ENCODE data around the gene CCDC198. TPM values are rescaled to one million over a fixed set of nuclear protein-coding genes. Genes with fewer than 3 reads are reported as not detected.

CCDC198 gene
- total RNA-seq, 1 experiment from 2014 or later = not detected

DNA sequence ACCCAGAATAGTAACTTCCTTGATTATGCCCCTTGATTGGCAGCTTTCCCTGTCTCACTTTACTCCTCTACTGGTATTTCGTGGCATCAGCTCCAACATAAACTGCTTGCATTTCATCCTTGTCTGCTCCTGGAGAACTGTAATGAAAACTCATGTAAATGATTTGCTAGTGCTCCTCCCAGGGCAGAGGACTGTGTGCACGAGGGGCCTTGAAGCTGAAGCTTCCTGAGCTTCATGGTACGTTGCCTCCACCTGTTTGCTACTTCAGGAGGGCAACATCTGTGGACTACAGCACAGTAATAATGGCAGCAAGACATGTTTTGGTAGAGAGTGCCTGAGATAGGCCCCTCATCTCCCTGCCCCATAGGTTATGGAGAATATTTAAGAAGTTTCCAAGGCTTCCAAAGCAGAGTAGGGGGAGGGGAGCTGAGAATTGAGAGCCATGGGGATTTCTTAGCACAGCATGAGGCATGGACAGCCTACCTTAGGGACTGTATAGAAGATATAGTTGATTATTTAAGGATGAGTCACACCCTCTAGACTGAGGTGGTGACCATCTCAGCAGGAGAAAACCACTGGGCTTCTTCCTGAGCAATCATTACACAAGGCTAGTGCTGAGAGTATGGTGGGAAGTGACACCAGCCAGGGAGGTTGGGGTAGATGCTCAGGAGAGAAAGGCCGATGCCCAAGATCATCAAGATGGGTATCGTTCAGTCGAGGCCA lies 29.5 kb downstream of the CCDC198 start:
- DNase-seq (ENCODE audit: low read depth) = no peak

DNA sequence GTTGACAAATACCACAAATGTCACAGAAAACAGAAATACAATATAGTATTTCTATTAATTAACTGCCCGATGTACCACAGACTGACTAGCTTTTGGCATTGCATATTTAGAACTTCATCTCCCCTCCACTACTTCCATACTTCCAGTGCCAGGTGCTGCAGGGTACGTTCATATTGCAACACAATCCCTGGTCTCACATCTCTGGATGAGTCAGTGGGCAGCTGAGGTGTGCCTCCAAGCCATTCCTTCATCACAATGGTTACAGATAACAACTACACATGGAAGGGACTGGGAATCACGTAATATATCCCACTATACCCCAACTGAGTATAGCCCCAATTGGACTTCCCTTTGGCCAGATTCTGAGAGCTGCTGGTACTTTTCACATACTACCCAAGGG lies 31.1 kb downstream of the CCDC198 start:
- peak; percentile 5 for DNase-seq (ENCODE audit: low read depth)

DNA sequence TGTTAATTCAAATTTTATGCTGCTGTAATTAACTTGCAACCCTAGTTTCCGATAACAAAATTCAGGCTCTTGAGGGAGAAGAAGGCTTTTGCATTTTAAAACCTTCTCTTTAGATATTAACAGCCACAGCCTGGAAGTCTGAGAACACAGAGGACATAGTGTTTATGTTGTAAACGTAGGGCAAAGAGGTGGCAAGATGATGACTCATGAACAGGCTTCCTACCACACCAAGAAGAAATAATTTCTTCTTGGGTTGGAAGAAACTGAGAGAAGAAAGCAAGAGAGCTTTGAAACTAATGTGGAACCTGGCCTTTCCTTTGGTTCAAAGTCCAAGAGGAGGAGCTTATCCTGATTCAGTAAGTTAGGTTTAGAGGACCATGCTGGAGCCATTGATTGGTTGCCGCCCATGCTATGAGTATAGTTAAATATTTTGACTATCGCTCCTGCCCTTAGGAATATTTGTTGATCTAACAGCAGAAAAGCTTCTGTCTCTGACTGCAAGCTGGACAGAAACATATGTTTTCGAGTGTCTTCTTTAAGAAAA lies 31.8 kb downstream of the CCDC198 start:
- no peak for DNase-seq (ENCODE audit: low read depth)

DNA sequence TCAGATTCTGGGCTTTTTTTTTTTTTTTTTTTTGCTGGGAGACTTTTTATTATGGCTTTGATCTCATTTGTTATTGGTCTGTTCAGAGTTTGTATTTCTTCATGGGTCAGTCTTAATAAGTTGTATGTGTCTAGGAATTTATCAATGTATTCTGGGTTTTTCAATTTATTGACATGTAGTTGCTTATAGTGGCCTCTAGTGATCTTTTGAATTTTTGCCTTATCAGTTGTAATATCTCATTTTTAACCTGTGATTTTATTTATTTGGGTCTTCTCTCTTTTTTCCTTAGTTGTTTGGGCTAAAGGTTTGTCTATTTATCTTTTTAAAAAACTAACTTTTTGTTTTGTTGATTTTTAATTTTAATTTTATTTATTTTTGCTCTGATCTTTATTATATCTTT lies 57.7 kb downstream of the CCDC198 start:
- no peak for DNase-seq (ENCODE audit: low read depth)

DNA sequence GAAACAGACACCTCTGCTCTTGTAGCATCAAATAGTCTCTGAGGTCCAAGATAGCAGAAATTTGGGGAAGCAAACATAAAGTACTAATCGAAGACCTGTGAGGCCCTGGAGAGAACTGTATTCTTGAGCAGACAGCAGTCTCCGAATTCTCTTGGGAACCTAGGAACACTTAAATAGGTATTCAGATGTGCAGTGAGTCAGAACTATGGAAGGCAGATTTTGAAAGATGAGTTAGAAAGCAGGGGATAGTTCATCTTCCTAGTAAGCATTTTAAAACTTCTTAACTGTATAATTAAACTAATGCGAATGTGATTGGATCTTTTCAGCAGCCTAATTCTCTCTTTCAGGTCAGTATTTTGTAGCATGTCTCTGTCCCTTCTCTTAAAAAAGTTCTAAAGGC lies 72.7 kb downstream of the CCDC198 start:
- DNase-seq (ENCODE audit: low read depth) = no peak

DNA sequence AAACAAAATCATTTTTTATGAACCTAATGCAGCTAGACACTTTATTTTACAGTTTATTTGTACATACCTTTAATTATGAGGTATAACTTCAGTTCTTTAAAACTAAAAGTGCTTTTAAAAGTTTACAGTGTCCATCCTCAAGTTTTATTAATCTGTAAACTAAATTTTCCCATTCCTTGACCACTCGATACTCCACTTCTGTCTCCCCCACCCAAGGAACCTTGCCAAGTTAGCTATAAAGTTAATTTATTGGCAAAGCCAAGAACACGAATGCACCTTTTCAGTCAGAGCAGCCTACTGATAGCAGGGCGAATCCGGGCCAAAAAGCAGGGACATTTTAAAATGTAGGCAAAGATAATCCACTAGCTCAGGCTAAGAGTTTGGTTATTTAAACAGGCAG lies 73.6 kb downstream of the CCDC198 start:
- DNase-seq (ENCODE audit: low read depth) = no peak

Other genes starting within 250 kb of the CCDC198 start
- gene EXOC5, start 225.0 kb downstream of the CCDC198 start, total RNA-seq (2014; rRNA removed; shearing (Covaris generic)) = 31.2 and 49.1 TPM in 2 replicates
- gene AP5M1, start 224.9 kb downstream of the CCDC198 start, total RNA-seq (2014; rRNA removed; shearing (Covaris generic)) = 39.5 and 46.9 TPM in 2 replicates
- 12.9 and 19.1 TPM in 2 replicates for gene NAA30, start 103.3 kb downstream of the CCDC198 start, total RNA-seq (2014; rRNA removed; shearing (Covaris generic))

All from M059J (cell line).